ENCODE measurements around the gene NEMP1. TPM values are rescaled to one million over a fixed set of nuclear protein-coding genes. Genes with fewer than 3 reads are reported as not detected.

NEMP1 gene
- total RNA-seq, 1 donor from 2014 or later = 3.3 TPM

GRCh38 chr12:57110104-57111030 lies 31.8 kb upstream of the NEMP1 start:
- intact Hi-C loops (cut with DNase I) = loop anchor here (5.0 kb wide), 2 partner anchors 103 to 353 kb away; partner anchors contain the start of gene ZBTB39
- DNase-seq (ENCODE audit: missing footprints) (peak; percentile 87), ATAC-seq (peak; percentile 22)

DNA sequence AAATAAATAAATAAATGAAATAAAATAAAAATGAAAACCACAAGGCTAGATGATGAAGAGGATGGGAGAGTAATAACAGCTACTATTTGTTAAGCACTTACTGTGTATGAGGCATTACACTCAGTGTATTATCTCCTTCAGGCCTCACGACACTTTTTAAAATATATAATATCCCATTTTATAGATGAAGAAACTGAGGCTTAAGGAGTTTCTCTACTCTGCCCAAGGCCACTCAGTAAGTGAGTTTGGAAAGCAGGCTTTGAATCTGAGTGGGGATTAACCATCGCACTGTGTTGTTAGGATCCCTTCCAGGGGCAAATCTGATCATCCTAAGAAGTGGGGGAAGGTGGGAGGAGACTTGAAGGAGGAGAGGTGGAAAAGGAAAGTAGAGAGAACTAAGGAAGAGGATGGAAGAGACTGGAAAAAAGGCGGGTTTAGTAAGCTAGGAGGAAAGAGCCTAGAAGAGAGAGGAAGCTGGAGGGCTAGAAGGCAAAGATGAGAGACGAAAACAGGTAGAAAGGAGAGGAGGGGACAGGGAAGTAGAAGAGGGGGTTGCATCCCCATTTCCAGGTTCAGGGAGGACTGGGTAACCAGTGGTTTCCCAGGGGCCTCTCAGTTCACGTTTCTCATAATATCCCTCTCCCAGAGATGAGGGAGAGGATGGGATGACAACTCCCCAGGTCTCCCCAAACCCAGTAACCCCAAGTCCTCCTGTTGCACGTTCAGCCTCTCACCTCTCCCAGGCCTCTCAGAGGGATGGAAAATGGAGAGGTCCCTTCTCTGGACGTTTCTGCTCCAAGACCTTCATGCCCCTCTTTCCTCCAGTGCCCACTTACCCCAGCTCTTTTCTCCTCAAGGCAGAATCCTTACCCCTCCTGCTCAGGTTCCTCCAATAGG lies 30.9 kb upstream of the NEMP1 start:
- intact Hi-C loops (cut with DNase I) = loop anchor here (5.0 kb wide), 2 partner anchors 102 to 352 kb away; partner anchors contain the start of gene ZBTB39
- ATAC-seq = no peak
- no peak for DNase-seq (ENCODE audit: missing footprints)

- no peak for DNase-seq (ENCODE audit: missing footprints)
- intact Hi-C loops (cut with DNase I) = no loop called here
- ATAC-seq = no peak
Observed at GRCh38 chr12:57107456-57108155, 29.0 kb upstream of the NEMP1 start.

GRCh38 chr12:57106021-57106708 lies 27.6 kb upstream of the NEMP1 start:
- intact Hi-C loops (cut with DNase I) = no loop called here
- ATAC-seq = no peak
- no peak for DNase-seq (ENCODE audit: missing footprints)

- intact Hi-C loops (cut with DNase I) = no loop called here
- DNase-seq (ENCODE audit: missing footprints) (no peak), ATAC-seq (no peak)
Observed at GRCh38 chr12:57105011-57105753, 26.6 kb upstream of the NEMP1 start.

DNA sequence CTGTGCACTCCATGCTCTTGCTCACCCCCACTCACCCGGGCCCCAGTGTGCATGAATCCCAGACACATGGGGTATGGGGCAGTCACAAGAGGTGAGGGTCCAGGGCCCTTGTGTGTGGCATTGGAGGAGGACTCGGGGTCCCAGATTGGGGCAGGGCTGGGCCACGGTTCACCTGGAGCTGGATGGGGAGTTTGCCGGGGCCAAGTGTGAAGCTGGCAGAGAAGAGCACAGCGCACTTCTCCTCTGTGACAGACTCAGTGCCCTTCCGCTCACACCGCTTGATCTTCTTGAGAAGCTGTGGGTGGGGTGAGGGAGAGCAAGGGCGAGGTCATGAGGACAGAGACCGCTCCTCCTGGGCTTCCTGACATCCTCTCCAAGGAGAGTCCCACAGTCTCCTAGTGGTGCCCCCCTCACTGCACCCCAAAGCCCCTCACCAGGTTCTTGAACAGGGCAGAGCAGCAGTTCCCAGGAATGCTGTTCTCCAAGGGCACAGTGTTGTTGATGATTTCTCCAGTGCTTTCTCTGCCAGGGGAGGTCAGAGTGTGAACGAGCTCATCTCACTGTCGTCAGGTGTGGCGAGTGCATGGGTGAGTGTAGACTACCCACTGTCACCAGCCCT lies 25.8 kb upstream of the NEMP1 start:
- intact Hi-C loops (cut with DNase I) = no loop called here
- ATAC-seq (no peak), DNase-seq (ENCODE audit: missing footprints) (no peak)

GRCh38 chr12:57103856-57104255 lies 25.3 kb upstream of the NEMP1 start:
- ATAC-seq (no peak), DNase-seq (ENCODE audit: missing footprints) (no peak)
- intact Hi-C loops (cut with DNase I) = no loop called here

DNA sequence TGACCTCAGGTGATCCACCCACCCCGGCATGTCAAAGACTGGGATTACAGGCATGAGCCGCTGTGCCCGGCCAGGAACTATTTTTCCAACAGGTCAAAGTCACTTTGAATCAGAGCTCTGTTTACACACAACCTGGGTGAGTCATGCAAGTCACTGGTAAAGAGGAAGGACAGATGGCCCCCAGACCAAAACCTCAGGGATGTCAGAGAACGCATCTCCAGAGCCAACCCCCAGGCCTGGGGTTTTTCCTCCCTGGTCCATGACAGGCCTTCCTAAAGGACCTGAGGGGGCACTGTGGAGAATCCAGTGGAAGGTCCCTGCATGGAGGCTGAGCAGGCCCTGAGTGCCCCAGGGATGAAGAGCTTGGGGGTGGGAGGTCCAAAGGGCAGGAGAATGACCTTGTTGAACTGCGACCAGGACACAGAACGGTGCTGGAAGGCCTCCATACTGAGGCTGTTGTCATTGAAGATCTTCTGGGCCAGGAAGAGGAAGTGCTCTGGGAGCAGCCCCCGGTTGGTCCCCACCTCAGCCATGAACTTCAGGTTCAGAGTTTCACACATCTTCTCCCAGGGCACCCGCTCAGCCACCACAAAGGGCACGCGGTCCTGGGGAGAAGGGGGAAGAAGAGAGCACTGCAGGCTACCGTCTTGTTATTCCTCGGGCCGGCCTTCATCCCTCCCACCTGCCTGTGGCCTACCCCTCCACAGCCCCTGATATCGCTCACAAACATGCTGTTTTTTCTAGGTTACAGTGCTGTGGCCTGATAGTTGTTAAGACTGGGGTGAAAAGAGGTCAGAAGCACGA lies 23.5 kb upstream of the NEMP1 start:
- intact Hi-C loops (cut with DNase I) = no loop called here
- ATAC-seq = no peak
- no peak for DNase-seq (ENCODE audit: missing footprints)

DNA sequence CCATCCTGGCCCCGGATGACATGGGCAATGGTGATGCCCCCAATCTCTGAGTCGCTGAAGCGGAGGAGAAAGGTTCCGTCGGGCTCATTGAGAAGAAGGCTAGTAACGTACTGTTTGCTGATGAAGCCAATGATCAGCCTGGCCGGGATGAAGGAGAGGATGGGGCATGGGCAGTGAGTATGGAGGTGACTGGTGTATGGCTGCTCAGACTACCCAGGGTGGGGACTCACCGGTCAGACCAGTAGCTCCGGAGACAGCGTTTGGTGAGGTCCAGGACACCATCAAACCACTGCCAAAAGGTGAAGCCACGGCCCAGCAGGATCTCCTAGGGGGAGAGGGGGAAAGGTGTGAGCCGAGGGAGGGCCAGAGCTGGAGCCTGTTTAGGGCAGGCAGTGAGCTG lies 21.2 kb upstream of the NEMP1 start:
- intact Hi-C loops (cut with DNase I) = no loop called here
- no peak for DNase-seq (ENCODE audit: missing footprints)
- ATAC-seq = no peak

DNA sequence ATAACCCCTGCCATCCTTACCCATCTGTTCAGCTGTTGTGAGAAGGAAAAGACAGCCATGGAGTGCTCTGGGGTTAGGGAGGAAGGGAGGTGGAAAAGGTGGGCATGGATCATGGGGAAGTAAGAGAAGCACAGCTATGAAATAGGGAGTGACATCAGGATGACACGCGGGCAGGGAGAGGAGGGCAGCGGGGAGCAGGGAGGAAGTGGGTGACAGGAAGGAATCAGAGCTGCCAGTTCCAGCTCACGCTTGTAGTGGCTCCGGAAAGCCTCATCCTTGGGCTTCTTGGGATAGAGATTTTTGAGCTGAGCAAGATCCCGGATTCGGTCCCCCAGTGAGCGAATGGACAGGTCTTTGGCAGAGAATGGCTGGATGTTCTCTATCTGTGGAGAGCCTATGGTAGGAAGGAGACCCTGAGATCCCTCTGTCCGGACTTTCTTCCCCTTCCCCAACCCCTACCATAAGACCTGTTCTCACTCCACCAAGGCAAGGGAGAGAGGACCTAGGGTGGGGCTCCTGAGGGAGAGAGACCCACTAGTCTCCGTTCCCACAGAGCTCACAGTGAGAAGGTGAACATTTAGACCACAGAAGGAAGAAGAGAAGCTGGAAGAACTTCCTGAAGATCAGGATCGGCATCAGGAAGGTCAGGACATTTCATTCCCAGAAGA lies 20.6 kb upstream of the NEMP1 start:
- ATAC-seq = no peak
- intact Hi-C loops (cut with DNase I) = no loop called here
- DNase-seq (ENCODE audit: missing footprints) = no peak

- intact Hi-C loops (cut with DNase I) = no loop called here
- no peak for DNase-seq (ENCODE audit: missing footprints)
Observed at GRCh38 chr12:57098546-57098945, 20.0 kb upstream of the NEMP1 start.

DNA sequence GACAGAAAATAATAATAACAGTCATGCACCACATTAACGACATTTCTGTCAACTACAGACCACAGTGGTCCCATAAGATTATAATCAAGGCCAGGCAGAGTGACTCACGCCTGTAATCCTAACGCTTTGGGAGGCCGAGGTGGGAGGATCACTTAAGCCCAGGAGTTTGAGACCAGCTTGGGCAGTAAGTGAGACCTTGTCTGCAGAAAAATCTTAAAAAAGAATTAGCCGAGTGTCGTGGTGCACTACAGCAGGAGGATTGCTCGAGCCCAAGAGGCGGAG lies 18.9 kb upstream of the NEMP1 start:
- DNase-seq (ENCODE audit: missing footprints) (no peak), ATAC-seq (no peak)

More at GRCh38 chr12:57098546-57098945, 20.0 kb upstream of the NEMP1 start:
- no peak for ATAC-seq

GRCh38 chr12:57096748-57097553 lies 18.4 kb upstream of the NEMP1 start:
- DNase-seq (ENCODE audit: missing footprints) = no peak

More for the DNA sequence above, 18.9 kb upstream of the NEMP1 start:
- intact Hi-C loops (cut with DNase I) = no loop called here

GRCh38 chr12:57096099-57096572 lies 17.5 kb upstream of the NEMP1 start:
- intact Hi-C loops (cut with DNase I) = no loop called here
- DNase-seq (ENCODE audit: missing footprints) (no peak), ATAC-seq (no peak)

More at GRCh38 chr12:57096748-57097553, 18.4 kb upstream of the NEMP1 start:
- intact Hi-C loops (cut with DNase I) = no loop called here
- ATAC-seq = no peak

DNA sequence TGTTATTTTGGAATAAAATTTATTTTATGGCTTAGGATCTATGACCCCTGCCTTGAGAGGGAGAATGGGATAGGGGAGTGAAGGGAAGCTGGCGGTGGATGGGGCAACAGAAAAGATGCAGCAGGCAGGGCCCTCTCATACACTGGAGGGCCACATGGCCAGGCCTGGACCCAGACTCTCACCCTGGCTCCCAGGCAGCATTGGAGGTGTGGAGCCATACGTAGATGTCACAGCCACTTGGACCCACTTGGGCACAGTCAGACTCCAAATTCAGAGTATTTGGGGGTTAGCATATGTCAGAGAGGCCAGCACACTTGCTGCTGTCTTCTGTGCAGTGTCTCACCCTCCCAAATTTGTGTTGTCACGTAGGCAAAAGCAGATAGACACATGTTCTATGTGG lies 16.8 kb upstream of the NEMP1 start:
- intact Hi-C loops (cut with DNase I) = no loop called here
- no peak for ATAC-seq
- DNase-seq (ENCODE audit: missing footprints) = no peak
